ENCODE measurements around the gene CPA2.

GRCh38 chr7:130299866-130300265 lies 33.2 kb downstream of the CPA2 start:
- no peak for TF ChIP-seq MAX (IDR thresholded peaks at IDR 0.05; ENCODE audit: low read depth, low read length)
- TF ChIP-seq CTCF (IDR thresholded peaks at IDR 0.05; ENCODE audit: low read depth, low read length): no peak
- no peak for TF ChIP-seq POLR2A (IDR thresholded peaks at IDR 0.05; ENCODE audit: extremely low read depth, insufficient read length)
- TF ChIP-seq MYC (IDR thresholded peaks at IDR 0.05; ENCODE audit: low read depth, low read length): no peak
